GM12878 (cell line): ENCODE measurements around the gene RRAGD. TPM values are rescaled to one million over a fixed set of nuclear protein-coding genes. Genes with fewer than 3 reads are reported as not detected.
A peak's percentile ranks its signal among the peaks of the same experiment; 100 is the strongest.

Source experiments
- ATAC-seq: fragments of 200-7000 bp; cut with Tn5 transposase; 3 replicates; pipeline ENCODE4 v1.9.1; 2020; ENCODE audit warnings: mild to moderate bottlenecking, moderate library complexity
- BruUV-seq: library from RNA; stranded (reverse); fragments of 400-500 nt; replicated peaks from 2 replicates; lab custom pipeline; 2021; lab: Mats Ljungman, UMichigan
- CTCF ChIA-PET: fragments of 300-600 bp; sonication (Branson Sonifier 250); formaldehyde crosslinking; extraction: SDS; loops from one replicate; lab custom pipeline; 2021; ENCODE audit warnings: inconsistent platforms; lab: Yijun Ruan, JAX
- POLR2A ChIA-PET: fragments of 350-600 bp; formaldehyde crosslinking; extraction: SDS; loops from one replicate; lab custom pipeline; 2021; ENCODE audit warnings: inconsistent platforms; lab: Charles Lee
- RAD21 ChIA-PET: fragments of 300-600 bp; sonication (Branson Sonifier 250); formaldehyde crosslinking; loops from one replicate; lab custom pipeline; 2023; ENCODE audit warnings: antibody characterized with exemption; ENCODE audit not compliant: unreplicated experiment; lab: Charles Lee
- SMC1A ChIA-PET: fragments of 300-600 bp; sonication (Branson Sonifier 250); formaldehyde crosslinking; loops from one replicate; lab custom pipeline; 2023; ENCODE audit not compliant: unreplicated experiment, uncharacterized antibody; lab: Charles Lee
- DNase-seq: peaks from one replicate; pipeline ENCODE4 v3.0.0-alpha.2; 2011; ENCODE audit warnings: low read depth, low spot score
- FAIRE-seq: peaks from 3 replicates; lab custom pipeline; 2011; peaks lifted over from hg19 to GRCh38; lab: Jason Lieb, UNC
- H2AFZ ChIP-seq: 2 replicates; pipeline ENCODE4 v1.6.0; 2011; ENCODE audit warnings: low read depth, low read length, control low read depth; ENCODE audit not compliant: control insufficient read depth
- H3K27ac ChIP-seq: 2 replicates; pipeline ENCODE4 v1.5.1; 2011; ENCODE audit warnings: control low read depth; ENCODE audit not compliant: control insufficient read depth, insufficient read depth
- H3K27me3 ChIP-seq, 2 experiments: replicated peaks in 1 of 2; 2 replicates each; pipeline versions ENCODE4 v1.6.0 to v1.6.1; 2011; ENCODE audit warnings: low read length in 1 of 2; ENCODE audit not compliant: control insufficient read depth in 2 of 2, insufficient read depth in 2 of 2
- H3K36me3 ChIP-seq, 2 experiments: 2 replicates each; pipeline ENCODE4 v1.5.1; 2011; ENCODE audit warnings: low read length in 1 of 2; ENCODE audit not compliant: control insufficient read depth in 2 of 2, insufficient read depth in 2 of 2
- H3K4me1 ChIP-seq: 2 replicates; pipeline ENCODE4 v1.6.1; 2011; ENCODE audit warnings: mild to moderate bottlenecking, low read length, moderate library complexity, mixed read lengths; ENCODE audit not compliant: control insufficient read depth, insufficient read depth
- H3K4me2 ChIP-seq: 2 replicates; pipeline ENCODE4 v1.6.0; 2011; ENCODE audit warnings: control low read depth; ENCODE audit not compliant: control insufficient read depth, insufficient read depth
- H3K4me3 ChIP-seq: fragments of 200-600 bp; sonication (generic); 2 replicates; pipeline ENCODE4 v1.5.1; 2016
- H3K79me2 ChIP-seq: 2 replicates; pipeline ENCODE4 v1.6.0; 2011; ENCODE audit warnings: low read length; ENCODE audit not compliant: control insufficient read depth, insufficient read depth
- H3K9ac ChIP-seq: 2 replicates; pipeline ENCODE4 v1.8.0; 2011; ENCODE audit warnings: low read length, control low read depth, mixed read lengths; ENCODE audit not compliant: control insufficient read depth, insufficient read depth
- H3K9me3 ChIP-seq: replicated peaks from 3 replicates; pipeline ENCODE4 v1.5.1; 2011; ENCODE audit warnings: mild to moderate bottlenecking, low read length; ENCODE audit not compliant: control insufficient read depth, insufficient read depth
- H4K20me1 ChIP-seq: 2 replicates; pipeline ENCODE4 v1.6.0; 2011; ENCODE audit not compliant: control insufficient read depth, insufficient read depth
- BACH1 ChIP-seq: fragments of 450-650 bp; IDR thresholded peaks from 2 replicates; pipeline ENCODE4 v1.6.1; 2017; ENCODE audit warnings: mild to moderate bottlenecking, borderline replicate concordance
- CBFB ChIP-seq: IDR thresholded peaks from 2 replicates; pipeline ENCODE4 v1.6.1; 2016; ENCODE audit warnings: antibody characterized with exemption, low read depth
- CREM ChIP-seq: IDR thresholded peaks from 2 replicates; pipeline ENCODE4 v1.6.1; 2014; ENCODE audit warnings: antibody characterized with exemption, low read depth
- DPF2 ChIP-seq: fragments of 450-650 bp; IDR thresholded peaks from 2 replicates; pipeline ENCODE4 v1.6.1; 2017; ENCODE audit warnings: mild to moderate bottlenecking
- HDAC2 ChIP-seq: fragments of 200-600 bp; sonication (generic); IDR thresholded peaks from 2 replicates; pipeline ENCODE4 v1.6.1; 2017
- MTA2 ChIP-seq: fragments of 450-650 bp; IDR thresholded peaks from 2 replicates; pipeline ENCODE4 v1.6.1; 2016; ENCODE audit warnings: low read depth, mild to moderate bottlenecking, moderate library complexity
- RAD21 ChIP-seq: IDR thresholded peaks from 2 replicates; pipeline ENCODE4 v1.6.1; 2011; ENCODE audit warnings: mild to moderate bottlenecking, low read depth, low read length, moderate library complexity; ENCODE audit not compliant: insufficient read depth
- RAD51 ChIP-seq: fragments of 450-650 bp; IDR thresholded peaks from 2 replicates; pipeline ENCODE4 v1.6.1; 2016; ENCODE audit warnings: moderate library complexity, mild to moderate bottlenecking, inconsistent platforms
- RB1 ChIP-seq: fragments of 450-650 bp; formaldehyde crosslinking; IDR thresholded peaks from 2 replicates; pipeline ENCODE4 v1.6.1; 2017; ENCODE audit warnings: mild to moderate bottlenecking, borderline replicate concordance
- YY1 ChIP-seq: IDR thresholded peaks from 2 replicates; pipeline ENCODE4 v1.6.1; 2011; ENCODE audit warnings: low read depth, mild to moderate bottlenecking, low read length
- ZNF622 ChIP-seq: fragments of 450-650 bp; IDR thresholded peaks from 2 replicates; pipeline ENCODE4 v1.6.1; 2017; ENCODE audit warnings: mild to moderate bottlenecking, inconsistent platforms
- WGBS: methylation state at CpG from one replicate; pipeline ENCODE4 v1.1.6; 2016; ENCODE audit warnings: low lambda C conversion rate; ENCODE audit not compliant: insufficient replicate concordance, insufficient coverage; ENCODE audit errors: missing lambda C conversion rate; 5-methylcytosine and 5-hydroxymethylcytosine counted together
- in situ Hi-C: fragments of 300-500 bp; cut with MboI; formaldehyde crosslinking; loops from 9 replicates; pipeline ENCODE4 v1.14.3; 2018; ENCODE audit warnings: mixed read lengths
- intact Hi-C: fragments of 100-400 bp; cut with micrococcal nuclease; formaldehyde crosslinking; loops from one replicate; pipeline ENCODE4 v1.14.2; 2022; ENCODE audit not compliant: unreplicated experiment
- polyA plus RNA-seq, 11 experiments: library from polyadenylated mRNA; depleted of rRNA in 4 of 11; unstranded in 6 of 11; stranded (reverse) in 5 of 11; fragments of >200 nt; fragmentation: Nextera tagmentation in 4 of 11; fragmentation: Illumina TruSeq in 1 of 11; extraction: Ambion mirVana in 4 of 11; extraction: Trizol in 1 of 11; gene quantifications; 1 replicate in 1 of 11; 2 replicates in 10 of 11; pipeline versions ENCODE4 v1.2.1 to v1.2.3, GENCODE V29; 2011 to 2016; ENCODE audit warnings: inconsistent platforms in 2 of 11, missing spikeins in 2 of 11, low read depth in 1 of 11
- total RNA-seq, 4 experiments: library from RNA; depleted of rRNA in 3 of 4; stranded (reverse); fragments of >200 nt in 3 of 4; fragmentation: Illumina TruSeq in 1 of 4; extraction: Trizol in 1 of 4; gene quantifications; 2 replicates each; pipeline versions ENCODE4 v1.2.1 to v1.2.3, GENCODE V29; 2013 to 2021
- TF ChIP-seq, protein P1 (sequence below): IDR thresholded peaks from 2 replicates; pipeline ENCODE4 v1.6.1; 2011; ENCODE audit warnings: low read depth, low read length, improper control_type of control experiment, borderline replicate concordance
- TF ChIP-seq, protein P2 (sequence below): fragments of 450-650 bp; IDR thresholded peaks from 2 replicates; pipeline ENCODE4 v1.6.1; 2018; ENCODE audit warnings: mild to moderate bottlenecking, low read depth, moderate library complexity; ENCODE audit not compliant: partially characterized antibody
- TF ChIP-seq, protein P3 (sequence below): fragments of 450-650 bp; formaldehyde crosslinking; IDR thresholded peaks from 2 replicates; pipeline ENCODE4 v1.4.0; 2020; ENCODE audit warnings: mild to moderate bottlenecking, moderate library complexity

Gene RRAGD
- total and polyA plus RNA-seq, 10 of the 15 experiments (the other 5 are each of a cell fraction or from before 2014, with no cell fraction given) = 4.6 to 17.4 (median 8.5) TPM

GRCh38 chr6:89432875-89433251 is 20.8 kb upstream of the RRAGD start, which contains the start of gene ANKRD6 (continued):
- TF ChIP-seq, protein P1, sequence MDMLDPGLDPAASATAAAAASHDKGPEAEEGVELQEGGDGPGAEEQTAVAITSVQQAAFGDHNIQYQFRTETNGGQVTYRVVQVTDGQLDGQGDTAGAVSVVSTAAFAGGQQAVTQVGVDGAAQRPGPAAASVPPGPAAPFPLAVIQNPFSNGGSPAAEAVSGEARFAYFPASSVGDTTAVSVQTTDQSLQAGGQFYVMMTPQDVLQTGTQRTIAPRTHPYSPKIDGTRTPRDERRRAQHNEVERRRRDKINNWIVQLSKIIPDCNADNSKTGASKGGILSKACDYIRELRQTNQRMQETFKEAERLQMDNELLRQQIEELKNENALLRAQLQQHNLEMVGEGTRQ = no peak
- TF ChIP-seq BACH1 (peak; percentile 38; the same call in 1 of the 2 replicates), CREM (no peak), YY1 (peak; percentile 75), DPF2 (0 out of 2 replicates have a peak, but pooled peaks have one; percentile 23), RAD21 (peak; percentile 93)

DNA sequence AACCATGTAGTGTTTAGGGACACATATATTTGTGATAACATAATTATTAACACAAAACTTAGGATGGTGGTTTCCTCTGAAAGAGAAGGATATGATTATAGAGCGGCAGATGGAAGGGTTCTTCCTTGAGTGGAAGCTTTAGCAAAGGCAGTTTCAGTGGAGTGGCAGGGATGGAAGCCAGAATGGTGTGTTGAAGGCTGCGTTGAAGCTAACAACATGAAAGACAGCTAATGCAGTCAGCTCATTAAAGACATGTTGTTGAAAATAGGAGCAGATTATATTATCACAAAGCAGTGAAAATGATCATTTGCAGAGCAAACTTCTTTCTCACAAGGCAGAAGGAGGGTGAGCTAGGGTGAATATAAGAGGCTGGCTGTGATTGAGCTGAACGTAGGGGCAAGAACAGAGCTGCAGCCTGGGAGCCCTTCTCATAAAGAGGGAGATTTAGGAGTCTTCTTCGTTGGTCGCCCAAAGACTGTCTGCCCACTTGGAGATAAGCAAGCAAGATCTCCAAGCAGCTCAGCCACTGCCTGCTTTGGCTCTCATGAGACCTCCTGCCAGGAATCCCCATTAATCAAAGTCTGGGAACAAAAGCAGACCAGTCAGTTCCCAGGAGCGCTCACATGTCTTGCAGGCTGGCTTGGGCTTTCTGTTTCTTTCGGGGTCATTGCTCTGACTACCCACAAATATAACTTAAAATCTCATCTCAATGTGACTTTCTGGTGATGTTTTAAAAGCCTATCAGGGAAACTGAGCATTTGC is 18.3 kb upstream of the RRAGD start:
- 79% methylated on average over 7 of the region's 7 CpGs for WGBS
- DNase-seq = no peak
- ATAC-seq = no peak
- FAIRE-seq = no peak
- in situ Hi-C loops (loop anchor here (5.0 kb wide), 1 partner anchor 182 kb away; no protein-coding TSS in a partner anchor), intact Hi-C loops (loop anchor here (5.0 kb wide), 1 partner anchor 167 kb away; no protein-coding TSS in a partner anchor)
- ChIA-PET SMC1A (interaction anchor here (0.7 to 3.5 kb wide), 7 partner anchors 8 to 544 kb away, joined by 3 to 27 read pairs (median 6); no protein-coding TSS in a partner anchor), CTCF (interaction anchor here (0.6 to 4.4 kb wide), 9 partner anchors 10 to 448 kb away, joined by 3 to 64 read pairs (median 7); no protein-coding TSS in a partner anchor), POLR2A (no interaction called here), RAD21 (interaction anchor here (1.6 to 3.3 kb wide), 2 partner anchors 58 to 62 kb away, joined by 4 to 16 read pairs; no protein-coding TSS in a partner anchor)
- Histone ChIP-seq H2AFZ (no peak overlapping the region), H3K9ac (no peak overlapping the region), H3K36me3 (no peaks in the 10 kb centered on the region), H3K27ac (no peak overlapping the region), H4K20me1 (no peaks in the 10 kb centered on the region), H3K79me2 (no peaks in the 10 kb centered on the region), H3K27me3 (peaks cover 0 to 4% of the 10 kb centered on the region in 2 experiments; a peak in 3 of 4 replicates), H3K9me3 (no peaks in the 10 kb centered on the region), H3K4me3 (no peak overlapping the region), H3K4me1 (peaks cover 8% of the 10 kb centered on the region), H3K4me2 (no peak overlapping the region)
- no TSS peak for BruUV-seq
- TF ChIP-seq MTA2 (no peak), ZNF622 (no peak), DPF2 (no peak), CBFB (no peak), RB1 (no peak), RAD51 (no peak), HDAC2 (no peak)
- TF ChIP-seq, protein P2, sequence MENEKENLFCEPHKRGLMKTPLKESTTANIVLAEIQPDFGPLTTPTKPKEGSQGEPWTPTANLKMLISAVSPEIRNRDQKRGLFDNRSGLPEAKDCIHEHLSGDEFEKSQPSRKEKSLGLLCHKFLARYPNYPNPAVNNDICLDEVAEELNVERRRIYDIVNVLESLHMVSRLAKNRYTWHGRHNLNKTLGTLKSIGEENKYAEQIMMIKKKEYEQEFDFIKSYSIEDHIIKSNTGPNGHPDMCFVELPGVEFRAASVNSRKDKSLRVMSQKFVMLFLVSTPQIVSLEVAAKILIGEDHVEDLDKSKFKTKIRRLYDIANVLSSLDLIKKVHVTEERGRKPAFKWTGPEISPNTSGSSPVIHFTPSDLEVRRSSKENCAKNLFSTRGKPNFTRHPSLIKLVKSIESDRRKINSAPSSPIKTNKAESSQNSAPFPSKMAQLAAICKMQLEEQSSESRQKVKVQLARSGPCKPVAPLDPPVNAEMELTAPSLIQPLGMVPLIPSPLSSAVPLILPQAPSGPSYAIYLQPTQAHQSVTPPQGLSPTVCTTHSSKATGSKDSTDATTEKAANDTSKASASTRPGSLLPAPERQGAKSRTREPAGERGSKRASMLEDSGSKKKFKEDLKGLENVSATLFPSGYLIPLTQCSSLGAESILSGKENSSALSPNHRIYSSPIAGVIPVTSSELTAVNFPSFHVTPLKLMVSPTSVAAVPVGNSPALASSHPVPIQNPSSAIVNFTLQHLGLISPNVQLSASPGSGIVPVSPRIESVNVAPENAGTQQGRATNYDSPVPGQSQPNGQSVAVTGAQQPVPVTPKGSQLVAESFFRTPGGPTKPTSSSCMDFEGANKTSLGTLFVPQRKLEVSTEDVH = no peak
- TF ChIP-seq, protein P3, sequence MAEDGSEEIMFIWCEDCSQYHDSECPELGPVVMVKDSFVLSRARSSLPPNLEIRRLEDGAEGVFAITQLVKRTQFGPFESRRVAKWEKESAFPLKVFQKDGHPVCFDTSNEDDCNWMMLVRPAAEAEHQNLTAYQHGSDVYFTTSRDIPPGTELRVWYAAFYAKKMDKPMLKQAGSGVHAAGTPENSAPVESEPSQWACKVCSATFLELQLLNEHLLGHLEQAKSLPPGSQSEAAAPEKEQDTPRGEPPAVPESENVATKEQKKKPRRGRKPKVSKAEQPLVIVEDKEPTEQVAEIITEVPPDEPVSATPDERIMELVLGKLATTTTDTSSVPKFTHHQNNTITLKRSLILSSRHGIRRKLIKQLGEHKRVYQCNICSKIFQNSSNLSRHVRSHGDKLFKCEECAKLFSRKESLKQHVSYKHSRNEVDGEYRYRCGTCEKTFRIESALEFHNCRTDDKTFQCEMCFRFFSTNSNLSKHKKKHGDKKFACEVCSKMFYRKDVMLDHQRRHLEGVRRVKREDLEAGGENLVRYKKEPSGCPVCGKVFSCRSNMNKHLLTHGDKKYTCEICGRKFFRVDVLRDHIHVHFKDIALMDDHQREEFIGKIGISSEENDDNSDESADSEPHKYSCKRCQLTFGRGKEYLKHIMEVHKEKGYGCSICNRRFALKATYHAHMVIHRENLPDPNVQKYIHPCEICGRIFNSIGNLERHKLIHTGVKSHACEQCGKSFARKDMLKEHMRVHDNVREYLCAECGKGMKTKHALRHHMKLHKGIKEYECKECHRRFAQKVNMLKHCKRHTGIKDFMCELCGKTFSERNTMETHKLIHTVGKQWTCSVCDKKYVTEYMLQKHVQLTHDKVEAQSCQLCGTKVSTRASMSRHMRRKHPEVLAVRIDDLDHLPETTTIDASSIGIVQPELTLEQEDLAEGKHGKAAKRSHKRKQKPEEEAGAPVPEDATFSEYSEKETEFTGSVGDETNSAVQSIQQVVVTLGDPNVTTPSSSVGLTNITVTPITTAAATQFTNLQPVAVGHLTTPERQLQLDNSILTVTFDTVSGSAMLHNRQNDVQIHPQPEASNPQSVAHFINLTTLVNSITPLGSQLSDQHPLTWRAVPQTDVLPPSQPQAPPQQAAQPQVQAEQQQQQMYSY (CRISPR knock-in tag) = no peak
